OCI-LY1 (cell line): ENCODE data around the gene MTMR3.
"Not testable (repeated sequence)": the region's sequence is repeated elsewhere in the genome, so short reads cannot be mapped to it uniquely, and the experiment has no call there.

ENCODE experiments used
- H2AFZ ChIP-seq: fragments of 200-600 bp; sonication (generic), shearing (Covaris generic); 2 replicates; pipeline ENCODE4 v1.6.0; 2014; ENCODE audit warnings: antibody characterized with exemption, mild to moderate bottlenecking, low read length
- H3F3A ChIP-seq: fragments of 200-600 bp; sonication (generic), shearing (Covaris generic); 2 replicates; pipeline ENCODE4 v1.6.0; 2014; ENCODE audit warnings: mild to moderate bottlenecking, antibody characterized with exemption, low read length, moderate library complexity; ENCODE audit not compliant: insufficient read depth
- H3K27ac ChIP-seq: fragments of 200-600 bp; sonication (generic); 2 replicates; pipeline ENCODE4 v1.5.1; 2014; ENCODE audit warnings: low read length, mixed run types, mild to moderate bottlenecking, low read depth; ENCODE audit not compliant: poor library complexity, severe bottlenecking
- H3K27me3 ChIP-seq: fragments of 200-600 bp; sonication (generic); 2 replicates; pipeline ENCODE4 v1.6.0; 2014; ENCODE audit warnings: antibody characterized with exemption, mild to moderate bottlenecking, low read length, moderate library complexity; ENCODE audit not compliant: insufficient read depth
- H3K36me3 ChIP-seq: fragments of 200-600 bp; sonication (generic); 2 replicates; pipeline ENCODE4 v1.6.1; 2014; ENCODE audit warnings: mild to moderate bottlenecking, antibody characterized with exemption, low read length, moderate library complexity, mixed read lengths; ENCODE audit not compliant: insufficient read depth
- H3K4me1 ChIP-seq: fragments of 200-600 bp; sonication (generic); 2 replicates; pipeline ENCODE4 v1.5.1; 2014; ENCODE audit warnings: mild to moderate bottlenecking, low read length, moderate library complexity; ENCODE audit not compliant: insufficient read depth, severe bottlenecking
- H3K4me2 ChIP-seq: fragments of 200-600 bp; sonication (generic), shearing (Covaris generic); 2 replicates; pipeline ENCODE4 v1.6.1; 2014; ENCODE audit warnings: low read length
- H3K4me3 ChIP-seq: fragments of 200-600 bp; sonication (generic); 2 replicates; pipeline ENCODE4 v1.5.1; 2014; ENCODE audit warnings: low read length, low read depth, mild to moderate bottlenecking, mixed read lengths; ENCODE audit not compliant: poor library complexity, severe bottlenecking
- H3K79me2 ChIP-seq: fragments of 200-600 bp; shearing (Covaris generic); 2 replicates; pipeline ENCODE4 v1.6.1; 2016; ENCODE audit warnings: mixed run types, low read length, mixed read lengths; ENCODE audit not compliant: insufficient read depth
- H3K9ac ChIP-seq: fragments of 200-600 bp; sonication (generic), shearing (Covaris generic); 2 replicates; pipeline ENCODE4 v1.6.1; 2014; ENCODE audit warnings: mild to moderate bottlenecking, low read length, mixed read lengths
- H3K9me2 ChIP-seq: fragments of 200-600 bp; sonication (generic), shearing (Covaris generic); 2 replicates; pipeline ENCODE4 v1.6.1; 2014; ENCODE audit warnings: low read depth, mild to moderate bottlenecking, low read length, mixed read lengths
- H3K9me3 ChIP-seq: fragments of 200-600 bp; shearing (Covaris generic); 2 replicates; pipeline ENCODE4 v1.6.1; 2014; ENCODE audit warnings: low read length, mixed read lengths
- H4K20me1 ChIP-seq: fragments of 200-600 bp; sonication (generic), shearing (Covaris generic); 2 replicates; pipeline ENCODE4 v1.6.0; 2016; ENCODE audit warnings: mild to moderate bottlenecking, low read length; ENCODE audit not compliant: insufficient read depth
- CTCF ChIP-seq: fragments of 200-600 bp; sonication (generic), shearing (Covaris generic); IDR thresholded peaks from 2 replicates; pipeline ENCODE4 v1.5.1; 2017; ENCODE audit warnings: mild to moderate bottlenecking, antibody characterized with exemption, low read length, moderate library complexity, mixed read lengths
- EZH2 ChIP-seq: fragments of 200-600 bp; sonication (generic), shearing (Covaris generic); IDR thresholded peaks from 2 replicates; pipeline ENCODE4 v1.8.0; 2017; ENCODE audit warnings: borderline replicate concordance, mixed run types, mild to moderate bottlenecking, antibody characterized with exemption, low read length, moderate library complexity, mixed read lengths

The MTMR3 gene

GRCh38 chr22:29973269-29973668, 90.3 kb downstream of the MTMR3 start:
- Histone ChIP-seq H3K9ac (no peak overlapping the region), H3K36me3 (no peaks in the 10 kb centered on the region), H3K9me2 (no peaks in the 10 kb centered on the region), H2AFZ (no peak overlapping the region), H3K79me2 (no peaks in the 10 kb centered on the region), H3F3A (no peaks in the 10 kb centered on the region), H3K27me3 (no peaks in the 10 kb centered on the region), H3K4me1 (peaks cover 8% of the 10 kb centered on the region), H3K4me2 (no peak overlapping the region), H3K9me3 (no peaks in the 10 kb centered on the region), H3K4me3 (no peak overlapping the region), H3K27ac (no peak overlapping the region), H4K20me1 (no peaks in the 10 kb centered on the region)
- no peak for TF ChIP-seq EZH2

GRCh38 chr22:29973680-29974079, 90.7 kb downstream of the MTMR3 start:
- not testable (repeated sequence) for H3K9me2 ChIP-seq, H3F3A ChIP-seq, H3K4me2 ChIP-seq, H3K27me3 ChIP-seq, H3K9me3 ChIP-seq, H3K27ac ChIP-seq, H4K20me1 ChIP-seq, H3K79me2 ChIP-seq, H3K36me3 ChIP-seq, H3K4me3 ChIP-seq, H3K4me1 ChIP-seq, H3K9ac ChIP-seq, H2AFZ ChIP-seq

GRCh38 chr22:29975494-29975893, 92.5 kb downstream of the MTMR3 start:
- no peak overlapping the region for H3K27ac ChIP-seq
- no peaks in the 10 kb centered on the region for H3K79me2 ChIP-seq
- H4K20me1 ChIP-seq: no peaks in the 10 kb centered on the region
- no peak overlapping the region for H3K4me3 ChIP-seq
- H3K9me3 ChIP-seq: no peaks in the 10 kb centered on the region
- TF ChIP-seq CTCF (no peak), EZH2 (no peak)
- H3K9me2 ChIP-seq: no peaks in the 10 kb centered on the region
- H3K27me3 ChIP-seq: no peaks in the 10 kb centered on the region
- peaks cover 8% of the 10 kb centered on the region for H3K4me1 ChIP-seq
- no peak overlapping the region for H3K9ac ChIP-seq
- H2AFZ ChIP-seq: no peak overlapping the region
- H3K36me3 ChIP-seq: no peaks in the 10 kb centered on the region
- no peak overlapping the region for H3K4me2 ChIP-seq
- H3F3A ChIP-seq: no peaks in the 10 kb centered on the region

GRCh38 chr22:29977107-29977506, 94.1 kb downstream of the MTMR3 start:
- TF ChIP-seq CTCF (no peak), EZH2 (no peak)
- Histone ChIP-seq H3F3A (no peaks in the 10 kb centered on the region), H3K9ac (no peak overlapping the region), H2AFZ (no peak overlapping the region), H3K4me1 (peaks cover 8% of the 10 kb centered on the region), H4K20me1 (no peaks in the 10 kb centered on the region), H3K9me2 (no peaks in the 10 kb centered on the region), H3K4me2 (no peak overlapping the region), H3K36me3 (no peaks in the 10 kb centered on the region), H3K4me3 (no peak overlapping the region), H3K27ac (no peak overlapping the region), H3K9me3 (no peaks in the 10 kb centered on the region), H3K79me2 (no peaks in the 10 kb centered on the region), H3K27me3 (no peaks in the 10 kb centered on the region)
